NCI-H524 treated with DMSO at 0.1 percent for 48 hours (cell line): ENCODE measurements around the gene RBPJ.
"Not testable (repeated sequence)": the region's sequence is repeated elsewhere in the genome, so short reads cannot be mapped to it uniquely, and the experiment has no call there.

ENCODE experiments used
- DNase-seq: peaks from one replicate; lab custom pipeline; 2025; lab: John Stamatoyannopoulos, UW

Gene RBPJ

DNA sequence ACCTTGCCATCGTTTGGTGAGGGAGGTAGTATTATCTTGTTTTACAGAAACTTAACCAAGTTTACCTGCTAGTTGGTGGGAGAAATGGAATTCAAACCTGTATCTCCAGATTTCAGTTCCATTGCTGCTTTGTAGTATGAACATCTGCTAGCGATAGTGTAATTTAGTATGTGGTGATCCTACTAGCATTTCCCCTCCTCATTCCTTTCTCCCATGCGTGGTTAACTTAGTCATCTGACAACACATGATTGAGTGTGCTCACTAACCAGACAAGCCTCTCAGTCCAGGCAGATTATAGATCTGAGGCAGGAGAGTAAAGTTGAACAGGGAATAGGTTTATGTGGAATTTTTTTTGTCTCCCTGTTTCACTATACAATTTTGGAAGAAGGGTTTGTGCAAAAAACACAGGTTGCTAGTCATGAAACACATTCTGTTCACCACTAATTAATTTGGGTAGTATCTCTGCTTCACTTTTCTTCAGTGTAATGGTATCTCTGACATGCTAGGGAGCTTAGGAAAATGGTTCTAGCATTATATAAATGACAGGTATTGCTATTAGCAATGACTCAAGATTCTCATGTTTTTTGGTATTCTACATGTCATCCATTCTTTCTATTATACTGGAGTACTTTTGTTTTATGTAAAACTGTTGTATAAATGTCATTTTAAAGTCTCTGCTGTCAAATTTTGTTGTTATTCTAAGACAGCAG, 21.7 kb downstream of the RBPJ start:
- no peak for DNase-seq

DNA sequence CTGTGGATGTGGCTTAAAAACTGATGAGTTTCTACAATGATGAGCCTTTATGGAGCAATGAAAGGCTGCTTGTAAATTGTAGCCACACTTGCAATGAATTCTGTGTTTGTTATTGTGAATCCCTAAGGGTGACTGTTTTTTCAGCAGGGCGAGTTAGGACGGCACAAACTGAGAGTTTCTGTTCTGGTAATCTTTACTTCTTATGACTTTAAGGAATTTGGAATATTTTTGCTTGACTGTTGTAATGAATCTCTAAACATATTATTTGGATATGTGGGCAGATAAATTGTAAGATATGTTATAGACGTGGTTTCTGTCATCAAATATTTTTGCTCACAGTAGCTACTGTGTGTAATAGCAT, 22.2 kb downstream of the RBPJ start:
- no peak for DNase-seq

DNA sequence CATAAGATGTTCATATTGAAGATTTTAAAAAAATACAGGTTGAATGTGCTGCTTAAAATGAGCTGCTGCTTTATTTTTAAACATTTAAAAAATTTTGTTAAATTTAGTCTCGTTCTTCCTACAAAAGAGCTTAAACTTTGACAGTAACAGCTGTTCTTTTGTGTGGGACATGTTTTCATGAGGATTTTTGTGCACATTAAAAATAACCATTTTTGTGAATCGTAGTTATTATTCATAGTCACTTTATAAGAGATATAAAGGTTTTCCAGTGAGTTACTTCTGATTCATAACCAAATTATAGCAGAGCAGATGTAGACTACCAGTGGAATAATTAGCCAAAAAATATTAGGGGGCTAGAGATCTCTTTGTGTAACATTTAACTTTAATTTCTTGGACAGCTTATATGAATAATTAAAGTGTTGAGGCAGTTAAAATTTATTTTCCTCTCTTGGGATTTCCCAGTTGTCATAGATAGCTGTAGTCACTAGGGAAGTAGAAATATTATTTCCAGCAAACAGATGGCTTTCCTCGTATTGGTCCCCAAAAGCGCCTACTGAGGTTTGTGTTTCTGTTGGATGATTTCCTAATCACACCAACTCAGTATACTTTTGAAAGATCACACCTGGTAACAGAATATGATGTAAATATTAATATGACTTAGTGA, 24.2 kb downstream of the RBPJ start:
- no peak for DNase-seq

DNA sequence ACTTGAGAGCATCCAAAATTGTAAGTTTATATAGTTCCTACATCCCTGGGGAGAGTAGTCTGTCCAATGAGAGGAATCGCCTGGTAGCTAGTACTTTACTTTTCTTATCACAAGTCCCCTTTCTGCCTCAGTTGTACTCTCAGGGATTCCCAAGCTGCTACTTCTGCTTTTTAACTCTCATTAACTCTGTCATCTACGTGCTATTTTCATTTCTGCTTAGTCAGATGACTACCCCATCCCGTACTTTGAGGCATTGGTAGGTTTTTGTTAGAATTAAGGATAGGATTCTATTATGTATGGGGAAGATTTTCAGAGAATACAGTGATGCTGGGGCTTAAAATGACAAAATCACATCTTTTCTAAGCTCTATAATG, 24.7 kb downstream of the RBPJ start:
- DNase-seq: no peak

DNA sequence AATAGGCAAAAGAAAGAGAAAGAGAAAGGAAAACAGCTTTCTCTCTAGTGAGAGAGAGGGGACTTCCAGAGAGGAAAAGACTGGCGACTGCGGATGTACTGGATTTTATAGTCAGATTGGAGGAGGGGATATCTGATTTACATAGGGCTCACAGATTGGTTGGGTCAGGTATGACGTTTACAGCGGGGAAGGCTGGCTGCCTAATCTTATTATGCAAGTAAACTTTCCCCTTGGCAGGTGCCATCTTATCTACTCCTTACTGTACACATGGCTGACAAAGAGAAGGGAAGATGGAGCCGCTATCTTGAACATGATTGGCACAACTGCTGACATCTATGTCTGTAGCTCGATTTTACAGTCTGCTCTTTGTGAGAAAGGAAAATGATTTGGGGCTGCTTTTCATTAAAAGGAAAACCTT, 25.4 kb downstream of the RBPJ start:
- DNase-seq: no peak

DNA sequence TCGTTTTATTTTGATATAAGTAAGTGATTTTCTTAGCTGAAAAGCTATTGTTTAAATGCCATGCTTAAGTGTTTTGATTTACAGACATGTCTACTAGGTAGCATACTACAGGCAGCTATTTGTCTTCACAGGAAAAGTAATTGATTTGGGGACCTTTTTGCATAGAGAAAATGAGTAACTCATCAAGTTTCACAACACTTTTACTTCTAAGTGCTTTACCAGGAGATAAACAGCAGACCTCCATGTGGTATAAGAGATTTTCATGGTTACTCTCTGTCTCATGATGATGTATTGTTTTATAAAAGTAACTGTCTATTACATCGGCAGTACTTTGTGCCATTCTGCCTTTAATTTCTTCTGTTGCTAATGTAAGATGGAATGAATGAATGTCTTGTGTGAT, 28.7 kb downstream of the RBPJ start:
- DNase-seq: no peak

DNA sequence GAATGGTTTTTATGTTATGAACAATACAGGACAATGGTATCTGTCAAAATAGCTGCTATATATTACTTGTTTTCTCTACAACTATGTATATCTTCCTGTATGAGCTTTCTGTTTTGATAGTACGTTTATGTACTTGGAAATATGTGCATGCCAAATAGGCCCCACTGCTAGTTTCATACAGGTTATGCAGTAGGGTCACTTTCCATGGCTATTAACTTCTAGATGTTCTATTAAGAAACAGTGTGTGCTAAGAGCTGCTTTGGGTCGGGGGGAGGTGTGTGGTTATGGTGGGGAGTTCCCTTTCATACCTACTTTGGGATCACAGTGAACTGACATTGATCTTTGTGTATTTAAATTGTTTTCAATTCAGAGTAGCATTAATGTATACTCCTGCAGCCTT, 30.9 kb downstream of the RBPJ start:
- no peak for DNase-seq

DNA sequence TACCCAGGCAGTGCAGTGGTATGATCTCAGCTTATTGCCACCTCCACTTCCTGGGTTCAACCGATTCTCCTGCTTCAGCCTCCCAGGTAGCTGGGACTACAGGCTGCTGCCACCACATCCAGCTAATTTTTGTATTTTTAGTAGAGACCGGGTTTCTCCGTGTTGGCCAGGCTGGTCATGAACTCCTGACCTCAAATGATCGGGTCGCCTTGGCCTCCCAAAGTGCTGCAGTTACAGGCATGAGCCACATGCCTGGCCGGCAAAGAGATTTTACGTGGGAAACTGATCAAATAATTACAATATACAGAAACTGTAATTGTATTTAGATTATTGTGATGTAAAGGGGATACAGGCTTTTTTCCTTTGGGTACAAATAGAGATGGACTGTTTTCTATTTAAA, 33.7 kb downstream of the RBPJ start:
- DNase-seq: no peak

DNA sequence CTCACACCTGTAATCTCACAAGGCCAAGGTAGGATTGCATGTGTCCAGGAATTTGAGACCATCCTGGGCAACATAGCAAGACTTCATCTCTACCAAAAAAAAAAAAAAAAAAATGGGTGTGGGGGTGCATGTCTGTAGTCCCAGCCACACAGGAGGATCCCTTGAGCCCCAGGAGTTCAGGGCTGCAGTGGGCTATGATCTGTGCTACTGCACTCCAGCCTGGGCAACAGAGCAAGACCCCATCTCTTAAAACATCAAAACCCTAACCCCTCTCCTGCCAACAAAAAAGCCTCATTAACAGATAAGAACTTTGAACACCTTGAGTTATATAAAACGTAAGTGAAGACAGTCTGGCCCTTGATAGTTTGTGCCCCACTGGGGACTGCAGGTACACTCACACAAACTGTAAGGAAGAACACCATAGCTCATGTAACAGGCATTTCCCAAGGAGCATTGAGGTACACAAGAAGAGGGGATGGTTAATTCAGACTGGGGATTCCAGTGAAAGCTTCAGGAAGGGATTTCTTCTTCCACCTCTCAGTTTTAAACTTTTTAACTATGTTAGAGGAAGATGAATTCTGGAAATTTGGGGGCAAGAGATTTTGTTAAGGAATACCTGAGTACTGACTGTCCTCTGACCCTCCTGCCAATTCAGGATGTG, 34.7 kb downstream of the RBPJ start:
- DNase-seq: no peak

DNA sequence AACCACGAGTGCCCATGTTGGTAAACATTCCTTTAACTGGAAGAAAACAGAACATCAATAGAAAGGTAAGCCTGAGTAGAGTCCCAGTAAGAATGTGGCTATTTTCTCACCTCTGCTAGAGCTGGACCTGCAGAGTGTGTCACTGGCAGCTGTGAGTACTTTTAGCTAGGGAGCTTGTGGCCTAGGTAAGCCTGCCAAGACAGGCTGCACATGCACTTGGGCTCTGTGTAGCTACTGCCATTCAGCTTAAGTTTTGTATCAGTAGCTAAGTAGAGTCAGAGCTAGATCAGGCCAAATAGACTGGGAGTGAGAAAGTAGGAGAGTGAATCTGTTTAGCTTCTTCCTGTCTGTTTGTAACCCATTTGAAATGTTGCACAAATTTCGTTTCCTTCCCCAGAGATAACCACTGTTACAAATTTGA, 35.3 kb downstream of the RBPJ start:
- no peak for DNase-seq

DNA sequence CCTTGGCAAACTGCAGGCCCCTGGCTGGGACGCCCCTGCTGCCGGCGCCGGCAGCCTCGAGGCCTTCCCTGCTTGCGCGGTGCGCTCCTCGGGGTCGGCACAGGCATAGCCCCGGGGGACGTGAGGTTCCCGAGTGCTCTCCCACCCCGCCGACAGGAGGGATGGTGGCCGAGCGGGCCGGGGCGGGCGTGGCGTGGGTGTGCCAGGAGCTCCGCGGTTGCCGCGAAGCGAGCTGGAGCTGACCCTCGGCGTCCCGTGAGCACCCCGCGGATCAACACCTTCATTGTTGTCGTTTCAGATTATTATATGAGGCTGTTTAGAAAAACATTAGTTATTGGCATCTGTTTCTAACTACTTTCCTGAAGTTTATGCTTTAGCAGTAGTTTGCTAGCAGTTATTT, 38.7 kb downstream of the RBPJ start:
- DNase-seq: not testable (repeated sequence)

DNA sequence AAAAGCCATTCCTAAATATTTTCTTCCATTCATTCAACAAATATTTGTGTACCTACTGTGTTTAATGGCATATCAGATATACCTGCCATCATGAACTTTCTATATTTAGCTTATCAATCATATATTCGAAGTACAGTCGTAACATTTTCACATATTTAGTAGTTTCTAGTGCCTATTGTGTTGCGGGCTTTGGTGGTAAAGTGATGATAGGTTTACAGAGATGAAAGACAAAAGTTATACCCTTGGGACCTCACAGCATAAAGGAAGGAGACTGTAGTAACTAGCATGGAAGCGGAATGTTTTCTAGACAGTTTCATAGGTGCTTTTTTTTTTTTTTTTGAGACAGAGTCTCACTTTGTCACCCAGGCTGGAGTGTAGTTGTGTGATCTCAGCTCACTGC, 39.5 kb downstream of the RBPJ start:
- DNase-seq: no peak

DNA sequence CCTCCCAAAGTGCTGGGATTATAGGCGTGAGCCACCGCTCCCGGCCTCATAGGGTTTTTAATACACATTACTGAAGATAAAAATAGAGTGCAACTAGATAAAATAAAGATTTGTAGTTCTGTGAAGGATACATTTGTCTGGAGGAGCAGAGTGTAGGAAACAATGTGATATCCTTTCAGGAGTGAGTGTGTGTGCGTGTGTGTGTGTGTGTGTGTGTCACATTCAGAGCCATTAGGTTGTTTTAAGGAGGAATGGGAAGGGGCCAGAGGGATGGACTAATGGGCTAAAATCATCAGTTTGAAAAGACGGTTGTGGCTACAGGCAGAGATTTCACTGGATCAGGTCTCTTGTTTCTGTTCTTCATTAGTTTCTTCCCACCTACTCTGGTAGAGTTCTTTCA, 40.0 kb downstream of the RBPJ start:
- DNase-seq: no peak

DNA sequence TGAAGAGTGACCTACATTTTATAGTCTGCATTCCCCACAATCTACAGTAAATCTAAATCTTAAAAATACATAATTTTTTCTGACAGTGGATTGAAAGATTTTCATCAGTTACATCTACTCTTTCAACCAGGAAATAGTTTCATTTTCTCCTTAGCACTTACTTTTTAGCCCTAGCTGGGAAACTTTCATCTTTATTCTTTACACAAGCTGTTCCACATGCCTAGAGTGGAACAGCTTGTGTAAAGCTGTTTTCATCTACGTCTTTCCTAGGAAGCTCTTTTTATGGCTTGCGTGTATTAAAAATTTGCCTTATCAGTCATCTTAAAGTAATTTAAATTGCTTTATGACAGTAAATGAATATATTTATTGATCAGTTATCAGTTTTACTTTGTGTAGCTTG, 40.5 kb downstream of the RBPJ start:
- no peak for DNase-seq

DNA sequence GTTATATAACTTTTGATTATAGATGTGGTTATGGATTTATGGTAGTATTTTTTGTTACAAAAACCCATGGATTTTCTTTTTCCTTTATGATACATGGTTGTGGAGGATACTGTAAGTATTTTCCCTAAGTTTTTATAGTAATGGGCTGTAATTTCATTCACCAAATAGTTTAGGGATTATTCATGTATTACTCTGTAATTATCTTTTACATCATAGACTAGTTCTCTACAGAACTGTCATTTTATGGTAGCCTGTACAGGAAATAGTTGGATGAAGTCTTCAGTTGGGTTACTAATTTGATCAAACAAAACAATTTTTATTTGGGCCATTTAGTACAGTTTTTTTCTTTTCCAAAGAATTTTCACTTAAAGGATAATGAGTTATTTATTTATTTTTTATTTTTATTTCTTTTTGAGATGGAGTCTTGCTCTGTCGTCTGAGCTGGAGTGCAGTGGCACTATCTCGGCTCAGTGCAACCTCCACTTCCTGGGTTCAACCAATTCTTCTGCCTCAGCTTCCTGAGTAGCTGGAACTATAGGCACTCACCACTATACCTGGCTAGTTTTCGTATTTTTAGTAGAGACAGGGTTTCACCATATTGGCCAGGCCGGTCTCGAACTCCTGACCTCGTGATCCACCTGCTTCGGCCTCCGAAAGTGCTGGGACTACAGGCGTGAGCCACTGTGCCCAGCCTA, 42.1 kb downstream of the RBPJ start:
- DNase-seq: no peak

DNA sequence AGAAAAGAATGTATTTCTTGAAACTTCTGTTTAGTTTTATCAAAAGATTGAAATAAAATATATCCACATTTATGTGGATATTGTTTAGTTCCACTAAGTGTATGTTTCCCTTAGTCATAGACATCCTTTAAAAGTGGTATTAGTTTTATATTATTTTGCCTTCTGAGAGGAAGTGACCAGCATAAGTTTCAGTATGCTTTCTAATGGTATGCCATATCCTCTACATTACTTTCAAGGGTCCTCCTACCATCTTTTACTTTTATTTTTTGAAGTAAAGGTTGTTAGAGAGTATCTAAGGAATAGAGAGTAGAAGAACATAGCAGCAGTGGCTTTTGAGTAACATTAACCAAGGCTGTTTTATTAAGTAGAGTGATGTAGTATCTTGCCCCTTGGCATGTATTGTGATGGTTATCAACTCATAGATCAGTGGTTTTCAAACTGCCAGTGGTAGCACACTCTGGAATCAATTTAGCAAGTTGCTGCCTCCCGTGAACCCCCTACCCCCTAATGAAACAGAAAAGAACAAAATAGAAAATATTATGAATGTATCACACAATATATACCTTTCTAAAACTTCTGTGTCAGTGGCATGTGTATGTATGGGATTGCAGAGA, 44.8 kb downstream of the RBPJ start:
- no peak for DNase-seq

DNA sequence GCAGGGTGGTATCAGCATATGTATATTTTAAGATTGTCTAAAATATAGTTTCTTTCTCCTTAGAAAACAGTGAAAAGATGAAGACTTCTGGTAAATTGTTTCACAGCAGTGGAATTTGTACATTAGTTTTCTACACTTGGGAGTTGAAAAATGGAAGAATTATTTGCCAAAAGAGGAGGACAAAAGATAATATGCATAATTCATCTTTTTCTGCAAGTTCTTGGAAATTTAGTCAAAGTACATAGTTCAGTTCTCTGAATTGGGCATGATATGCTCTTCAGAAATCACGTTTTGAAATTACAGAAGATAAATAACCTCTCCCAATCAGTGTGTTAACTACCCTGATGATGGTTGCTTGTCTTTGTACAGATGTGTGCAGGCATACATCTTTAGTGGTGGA, 47.0 kb downstream of the RBPJ start:
- DNase-seq: no peak

DNA sequence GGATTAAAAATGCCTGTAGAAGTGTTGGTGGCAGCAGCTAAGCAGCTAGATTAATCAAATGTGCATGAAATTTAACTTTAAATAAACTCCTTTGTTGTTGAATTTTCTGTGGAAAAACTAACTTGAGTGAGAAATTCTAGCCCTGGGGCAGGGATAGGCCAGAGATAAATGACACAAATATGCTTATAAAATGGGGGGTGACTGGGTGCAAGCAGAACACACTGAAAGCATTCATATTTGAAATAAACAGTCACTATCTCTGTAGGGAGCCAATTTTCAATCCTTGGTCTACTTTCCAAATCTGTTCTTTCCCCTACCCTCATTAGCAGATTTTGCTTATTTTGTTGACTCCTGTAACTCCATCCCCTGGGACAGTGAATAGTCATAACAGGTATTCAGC, 47.9 kb downstream of the RBPJ start:
- no peak for DNase-seq

DNA sequence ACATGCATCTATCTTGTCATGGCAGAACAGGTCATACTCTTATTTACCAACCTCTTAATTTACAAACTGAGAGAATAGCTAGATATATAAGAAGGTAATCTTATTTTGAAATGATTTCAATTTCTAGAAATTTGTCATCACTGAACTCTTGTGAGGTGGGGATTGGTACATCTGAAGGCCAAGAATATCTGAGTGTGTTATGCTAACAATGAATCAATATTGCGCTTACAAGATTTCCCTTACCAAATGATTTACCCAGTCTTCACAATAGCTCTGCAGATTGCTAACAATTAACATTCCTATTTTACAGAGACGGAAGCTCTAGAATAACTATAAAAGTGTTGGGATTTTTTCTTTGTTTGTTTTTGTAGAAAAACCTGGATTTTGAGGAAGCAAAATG, 48.3 kb downstream of the RBPJ start:
- DNase-seq: no peak

DNA sequence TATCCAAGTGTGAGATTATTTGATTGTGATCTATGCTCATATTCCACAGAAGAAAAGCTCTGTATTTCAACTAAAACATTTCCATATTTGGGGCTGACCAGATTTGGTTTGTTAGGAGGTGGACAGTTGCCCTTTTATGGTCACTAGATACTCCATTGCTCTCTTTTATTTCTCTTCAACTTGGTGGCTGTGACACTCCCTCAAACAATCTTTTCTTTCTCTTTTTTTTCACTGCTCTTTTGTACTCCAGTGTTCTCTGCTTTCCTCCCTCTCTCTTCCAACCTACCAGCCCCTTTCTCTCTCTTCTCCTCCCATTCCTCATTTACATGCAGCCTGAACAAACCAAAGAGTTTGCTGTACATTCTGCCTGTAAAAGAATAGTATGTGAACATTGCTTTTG, 48.8 kb downstream of the RBPJ start:
- DNase-seq: no peak

DNA sequence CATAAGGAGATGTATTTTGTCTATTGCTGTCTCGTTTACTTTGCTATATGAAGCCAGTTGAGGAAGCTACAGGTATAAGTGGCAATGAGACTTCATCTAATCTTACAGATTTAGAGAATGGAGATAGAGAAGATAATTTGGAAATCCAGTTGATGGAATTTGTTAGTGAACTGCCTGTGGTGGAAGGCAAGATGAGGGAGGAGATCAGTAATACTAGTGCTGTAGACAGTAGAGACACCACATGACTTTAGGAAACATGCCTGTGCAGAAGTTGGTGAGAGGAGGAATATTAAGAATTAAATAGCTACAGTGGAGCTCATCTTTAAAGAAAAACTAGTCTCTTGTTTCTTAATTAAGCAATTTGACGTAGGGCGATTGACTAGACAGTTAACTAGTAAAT, 51.3 kb downstream of the RBPJ start:
- DNase-seq: no peak

DNA sequence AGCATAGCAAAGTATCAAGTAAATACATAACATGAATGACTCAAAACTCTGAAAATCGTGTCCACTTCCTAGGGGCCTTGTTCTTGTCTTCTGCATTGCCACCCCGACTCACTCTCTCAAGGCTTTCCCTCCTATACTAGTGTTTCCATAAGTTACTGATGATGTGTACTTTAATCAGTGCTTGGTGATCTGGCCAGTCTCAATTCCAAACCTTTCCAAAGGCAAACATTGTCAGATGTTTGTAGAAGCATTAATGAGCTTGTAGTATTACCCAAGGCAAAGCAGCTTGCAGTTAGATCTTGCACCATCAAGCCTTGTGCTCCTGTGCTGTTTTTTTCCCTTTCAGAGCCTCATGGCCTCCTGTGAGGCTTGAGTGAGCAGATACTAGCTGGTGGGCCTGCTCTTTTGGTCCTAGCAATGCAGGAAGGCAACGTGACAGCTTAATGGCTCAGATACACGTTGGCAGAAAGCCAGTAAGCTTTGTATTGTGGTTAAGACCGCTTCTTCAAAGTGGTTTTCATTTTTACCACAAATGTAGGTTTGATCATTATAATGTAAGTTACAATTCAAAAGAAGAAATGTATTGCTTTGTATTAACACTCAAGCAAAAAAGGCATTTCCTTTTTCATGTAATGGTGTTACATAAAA, 51.8 kb downstream of the RBPJ start:
- DNase-seq: no peak
